Endothelial cell of umbilical vein (primary cell): Measurements from ENCODE around the gene SWAP70. TPM values are rescaled to one million over a fixed set of nuclear protein-coding genes. Genes with fewer than 3 reads are reported as not detected.

ENCODE experiments used
- BruUV-seq: library from RNA; stranded (reverse); fragments of 400-500 nt; replicated peaks from 2 replicates; lab custom pipeline; 2021; lab: Mats Ljungman, UMichigan
- CTCF ChIA-PET: fragments of 300-600, 350-600 bp; sonication (Branson Sonifier 250); formaldehyde crosslinking; loops from one replicate; lab custom pipeline; 2021; ENCODE audit warnings: antibody characterized with exemption, inconsistent platforms; lab: Charles Lee
- POLR2A ChIA-PET: fragments of 300-600, 350-600 bp; sonication (Branson Sonifier 250); formaldehyde crosslinking; loops from one replicate; lab custom pipeline; 2021; ENCODE audit warnings: antibody characterized with exemption, inconsistent platforms; lab: Charles Lee
- DNase-seq: peaks from one replicate; pipeline ENCODE4 v3.0.0-alpha.2; 2011; ENCODE audit warnings: low read depth, low spot score
- FAIRE-seq: peaks from 2 replicates; lab custom pipeline; 2011; peaks lifted over from hg19 to GRCh38; lab: Jason Lieb, UNC
- H2AFZ ChIP-seq: 2 replicates; pipeline ENCODE4 v1.6.0; 2012; ENCODE audit warnings: low read depth, low read length, control low read depth, inconsistent platforms
- H3K27ac ChIP-seq: 2 replicates; pipeline ENCODE4 v1.5.1; 2011; ENCODE audit warnings: low read depth, mild to moderate bottlenecking, control low read depth, low read length, moderate library complexity; ENCODE audit not compliant: insufficient read depth
- H3K27me3 ChIP-seq, 2 experiments: 2 replicates each; pipeline versions ENCODE4 v1.6.0 to v1.6.1; 2011; ENCODE audit warnings: low read length in 2 of 2, mixed read lengths in 1 of 2; ENCODE audit not compliant: control insufficient read depth in 2 of 2, insufficient read depth in 2 of 2
- H3K36me3 ChIP-seq, 2 experiments: 2 replicates in 1 of 2; 3 replicates in 1 of 2; pipeline ENCODE4 v1.5.1; 2011; ENCODE audit warnings: low read length in 2 of 2, mild to moderate bottlenecking in 1 of 2, moderate library complexity in 1 of 2; ENCODE audit not compliant: control insufficient read depth in 2 of 2, insufficient read depth in 2 of 2; ENCODE audit errors: extremely low read depth in 1 of 2
- H3K4me1 ChIP-seq: 3 replicates; pipeline ENCODE4 v1.5.1; 2011; ENCODE audit warnings: mild to moderate bottlenecking, low read length; ENCODE audit not compliant: control insufficient read depth, insufficient read depth; ENCODE audit errors: extremely low read depth
- H3K4me2 ChIP-seq: 2 replicates; pipeline ENCODE4 v1.6.1; 2011; ENCODE audit warnings: low read length, control low read depth, mixed read lengths; ENCODE audit not compliant: insufficient read depth
- H3K4me3 ChIP-seq, 3 experiments: fragments of 200-600 bp in 1 of 3; sonication (generic), shearing (Covaris generic) in 1 of 3; replicated peaks in 1 of 3; 2 replicates each; pipeline ENCODE4 v1.5.1; 2011 to 2016; ENCODE audit warnings: control low read depth in 3 of 3, low read length in 3 of 3, mild to moderate bottlenecking in 2 of 3, inconsistent platforms in 1 of 3, low read depth in 1 of 3, moderate library complexity in 1 of 3; ENCODE audit not compliant: insufficient read depth in 1 of 3
- H3K79me2 ChIP-seq: 2 replicates; pipeline ENCODE4 v1.6.0; 2012; ENCODE audit warnings: low read length, inconsistent platforms; ENCODE audit not compliant: control insufficient read depth, insufficient read depth
- H3K9ac ChIP-seq: replicated peaks from 2 replicates; pipeline ENCODE3; 2011; ENCODE audit warnings: low read length, control low read depth; ENCODE audit not compliant: insufficient read depth; ENCODE audit errors: extremely low read depth
- H3K9me1 ChIP-seq: replicated peaks from 3 replicates; pipeline ENCODE4 v1.6.0; 2011; ENCODE audit warnings: mild to moderate bottlenecking, low read length; ENCODE audit not compliant: control insufficient read depth, insufficient read depth; ENCODE audit errors: extremely low read depth
- H3K9me3 ChIP-seq: replicated peaks from 2 replicates; pipeline ENCODE4 v1.5.1; 2012; ENCODE audit warnings: low read length, inconsistent platforms; ENCODE audit not compliant: control insufficient read depth, insufficient read depth
- H4K20me1 ChIP-seq: replicated peaks from 2 replicates; pipeline ENCODE3; 2011; ENCODE audit warnings: mild to moderate bottlenecking, low read length; ENCODE audit not compliant: control insufficient read depth, insufficient read depth; ENCODE audit errors: extremely low read depth
- CTCF ChIP-seq, 2 donors: IDR thresholded peaks; 1 replicate in 1 of 2; 2 replicates in 1 of 2; pipeline ENCODE4 v1.5.1; 2011; ENCODE audit warnings: low read length in 2 of 2, mild to moderate bottlenecking in 2 of 2, moderate library complexity in 2 of 2, control low read depth in 1 of 2, inconsistent platforms in 1 of 2, low read depth in 1 of 2; ENCODE audit not compliant: insufficient read depth in 1 of 2; ENCODE audit errors: extremely low read depth in 1 of 2
- EZH2 ChIP-seq: IDR thresholded peaks from 2 replicates; pipeline ENCODE4 v1.6.1; 2012; ENCODE audit warnings: borderline replicate concordance, low read depth, mild to moderate bottlenecking, moderate library complexity, low read length, inconsistent platforms; ENCODE audit not compliant: severe bottlenecking
- FOS ChIP-seq: IDR thresholded peaks from 2 replicates; pipeline ENCODE4 v1.6.1; 2011; ENCODE audit warnings: mild to moderate bottlenecking, low read length, moderate library complexity, borderline replicate concordance; ENCODE audit not compliant: insufficient read depth
- GATA2 ChIP-seq: IDR thresholded peaks from 2 replicates; pipeline ENCODE4 v1.7.0; 2011; ENCODE audit warnings: low read depth, mild to moderate bottlenecking, moderate library complexity, mixed read lengths, low read length; ENCODE audit not compliant: insufficient read length, insufficient read depth
- JUN ChIP-seq: IDR thresholded peaks from 2 replicates; pipeline ENCODE4 v1.6.1; 2011; ENCODE audit warnings: borderline replicate concordance, low read depth; ENCODE audit not compliant: insufficient read length, insufficient read depth
- MAX ChIP-seq: IDR thresholded peaks from 2 replicates; pipeline ENCODE4 v1.6.1; 2011; ENCODE audit not compliant: insufficient read depth, insufficient read length
- MYC ChIP-seq: IDR thresholded peaks from one replicate; pipeline ENCODE4 v1.6.1; 2011; ENCODE audit warnings: mild to moderate bottlenecking, low read depth, low read length
- POLR2A ChIP-seq: IDR thresholded peaks from 2 replicates; pipeline ENCODE4 v1.6.1; 2012; ENCODE audit warnings: low read depth, mild to moderate bottlenecking, control low read depth, low read length
- POLR2AphosphoS5 ChIP-seq: IDR thresholded peaks from 2 replicates; pipeline ENCODE4 v1.6.1; 2012; ENCODE audit warnings: low read depth, mild to moderate bottlenecking, control low read depth, low read length, moderate library complexity; ENCODE audit not compliant: insufficient read depth
- dilution Hi-C: fragments of 300-500 bp; cut with MboI; formaldehyde crosslinking; loops from one replicate; pipeline ENCODE4 v1.15.0; 2019; ENCODE audit warnings: low sequenced_read_pairs; ENCODE audit not compliant: extremely low pct_ligation_motif_present
- intact Hi-C: fragments of 100-400 bp; cut with micrococcal nuclease; formaldehyde crosslinking; loops from one replicate; pipeline ENCODE4 v1.10.0; 2022
- polyA plus RNA-seq, 4 experiments: library from polyadenylated mRNA; depleted of rRNA in 3 of 4; stranded (reverse) in 3 of 4; unstranded in 1 of 4; fragments of >200 nt; gene quantifications; 2 replicates each; pipeline versions ENCODE4 v1.2.1 to v1.2.3, GENCODE V29; 2011 to 2012; ENCODE audit warnings: missing spikeins in 1 of 4
- total RNA-seq: library from RNA; stranded (reverse); gene quantifications from 2 replicates; pipeline ENCODE4 v1.2.3, GENCODE V29; 2021

Gene SWAP70
- total and polyA plus RNA-seq, 2 donors (not counting 3 experiments of a cell fraction or from before 2014, with no cell fraction given): 52.5 to 165 TPM

- Histone ChIP-seq H4K20me1 (no peaks in the 10 kb centered on the region), H3K4me3 (no peak overlapping the region), H3K27me3 (no peaks in the 10 kb centered on the region), H3K9me1 (peaks cover 2% of the 10 kb centered on the region), H3K9me3 (no peaks in the 10 kb centered on the region), H2AFZ (no peak overlapping the region), H3K79me2 (peaks cover 83% of the 10 kb centered on the region), H3K36me3 (peaks cover 0 to 4% of the 10 kb centered on the region in 2 experiments), H3K9ac (no peak overlapping the region), H3K4me1 (peaks cover 55% of the 10 kb centered on the region), H3K4me2 (no peak overlapping the region), H3K27ac (no peak overlapping the region)
- DNase-seq (no peak), FAIRE-seq (no peak)
- BruUV-seq: no TSS peak
- intact Hi-C loops: no loop called here
- ChIA-PET POLR2A (no interaction called here), CTCF (no interaction called here)
- dilution Hi-C loops: no loop called here
- TF ChIP-seq MAX: no peak
- no peak for TF ChIP-seq MYC
- TF ChIP-seq GATA2: no peak
- TF ChIP-seq CTCF (IDR thresholded peaks at IDR 0.05; ENCODE audit: extremely low read depth in 1 of 2, insufficient read depth in 1 of 2, low read depth in 1 of 2, low read length in 2 of 2): no peak
- TF ChIP-seq FOS: no peak
- TF ChIP-seq POLR2AphosphoS5: no peak
- TF ChIP-seq EZH2: no peak
- TF ChIP-seq JUN: no peak
- TF ChIP-seq POLR2A: no peak
These were observed 46.3 kb downstream of the SWAP70 start for GRCh38 chr11:9710223-9710622.
